IMR-90 (cell line): Measurements from ENCODE around the gene ARHGAP28. TPM values are rescaled to one million over a fixed set of nuclear protein-coding genes. Genes with fewer than 3 reads are reported as not detected.

Experiments used
- ATAC-seq: fragments of 200-7000 bp; cut with Tn5 transposase; 2 replicates; pipeline ENCODE4 v1.9.1; 2020; ENCODE audit warnings: low read depth, mild to moderate bottlenecking, moderate library complexity
- BruUV-seq: library from RNA; stranded (reverse); fragments of 400-500 nt; replicated peaks from 2 replicates; lab custom pipeline; 2021; lab: Mats Ljungman, UMichigan
- CTCF ChIA-PET: fragments of 300-600 bp; formaldehyde crosslinking; extraction: SDS; loops from one replicate; lab custom pipeline; 2021; ENCODE audit warnings: antibody characterized with exemption; lab: Yijun Ruan, JAX
- POLR2A ChIA-PET: fragments of 300-600 bp; sonication (Branson Sonifier 250); formaldehyde crosslinking; loops from one replicate; lab custom pipeline; 2022; ENCODE audit warnings: antibody characterized with exemption; ENCODE audit not compliant: unreplicated experiment; lab: Charles Lee
- DNase-seq: peaks from one replicate; pipeline ENCODE4 v3.0.0; 2013
- H2AFZ ChIP-seq: replicated peaks from 2 replicates; pipeline ENCODE3; 2013; ENCODE audit warnings: low read length, mild to moderate bottlenecking; ENCODE audit not compliant: poor library complexity
- H2AK5ac ChIP-seq: 2 replicates; pipeline ENCODE4 v1.6.1; 2013; ENCODE audit warnings: low read depth, low read length, inconsistent platforms
- H2AK9ac ChIP-seq: replicated peaks from 2 replicates; pipeline ENCODE3; 2013; ENCODE audit warnings: mild to moderate bottlenecking, low read depth, low read length, moderate library complexity; ENCODE audit not compliant: poor library complexity
- H2BK120ac ChIP-seq: 2 replicates; pipeline ENCODE4 v1.6.1; 2013; ENCODE audit warnings: low read depth, low read length, inconsistent platforms
- H2BK15ac ChIP-seq: 3 replicates; pipeline ENCODE4 v1.6.1; 2013; ENCODE audit warnings: low read depth, low read length, inconsistent platforms
- H2BK20ac ChIP-seq: 2 replicates; pipeline ENCODE4 v1.6.1; 2013; ENCODE audit warnings: low read depth, mild to moderate bottlenecking, inconsistent platforms, low read length, moderate library complexity
- H2BK5ac ChIP-seq: 2 replicates; pipeline ENCODE4 v1.6.1; 2013; ENCODE audit warnings: mild to moderate bottlenecking, low read depth, low read length, inconsistent platforms; ENCODE audit not compliant: poor library complexity, severe bottlenecking
- H3K14ac ChIP-seq: replicated peaks from 2 replicates; pipeline ENCODE4 v1.6.1; 2013; ENCODE audit warnings: low read depth, low read length, inconsistent platforms
- H3K18ac ChIP-seq: 2 replicates; pipeline ENCODE4 v1.6.1; 2013; ENCODE audit warnings: low read depth, low read length, control low read depth
- H3K23ac ChIP-seq: 2 replicates; pipeline ENCODE4 v1.6.1; 2013; ENCODE audit warnings: low read depth, low read length, inconsistent platforms
- H3K27ac ChIP-seq: 2 replicates; pipeline ENCODE4 v1.5.1; 2013; ENCODE audit warnings: mild to moderate bottlenecking, control low read depth, low read length; ENCODE audit not compliant: insufficient read depth
- H3K27me3 ChIP-seq: 2 replicates; pipeline ENCODE4 v1.6.1; 2013; ENCODE audit warnings: low read length; ENCODE audit not compliant: control insufficient read depth, insufficient read depth
- H3K36me3 ChIP-seq: 2 replicates; pipeline ENCODE4 v1.6.1; 2013; ENCODE audit warnings: low read length, mixed read lengths; ENCODE audit not compliant: control insufficient read depth, insufficient read depth
- H3K4ac ChIP-seq: 2 replicates; pipeline ENCODE4 v1.6.1; 2013; ENCODE audit warnings: low read depth, low read length, inconsistent platforms
- H3K4me1 ChIP-seq: 2 replicates; pipeline ENCODE4 v1.6.1; 2013; ENCODE audit warnings: low read length, mixed read lengths; ENCODE audit not compliant: control insufficient read depth, insufficient read depth
- H3K4me2 ChIP-seq: 2 replicates; pipeline ENCODE4 v1.6.1; 2013; ENCODE audit warnings: low read depth, mild to moderate bottlenecking, control low read depth, low read length, moderate library complexity
- H3K4me3 ChIP-seq: 2 replicates; pipeline ENCODE4 v1.5.1; 2013; ENCODE audit warnings: low read depth, mild to moderate bottlenecking, control low read depth, low read length, moderate library complexity; ENCODE audit not compliant: insufficient read depth
- H3K56ac ChIP-seq: 2 replicates; pipeline ENCODE4 v1.6.1; 2013; ENCODE audit warnings: low read length, inconsistent platforms; ENCODE audit not compliant: insufficient read depth; ENCODE audit errors: extremely low read depth
- H3K79me1 ChIP-seq, 2 experiments: 2 replicates each; pipeline ENCODE4 v1.6.1; 2013; ENCODE audit warnings: low read length in 2 of 2, inconsistent platforms in 1 of 2, low read depth in 1 of 2
- H3K9ac ChIP-seq: 2 replicates; pipeline ENCODE4 v1.6.1; 2013; ENCODE audit warnings: low read depth, low read length, control low read depth
- H3K9me1 ChIP-seq: 2 replicates; pipeline ENCODE4 v1.6.1; 2013; ENCODE audit warnings: low read length, inconsistent platforms; ENCODE audit not compliant: insufficient read depth
- H3K9me3 ChIP-seq: 2 replicates; pipeline ENCODE4 v1.6.1; 2013; ENCODE audit warnings: low read length; ENCODE audit not compliant: control insufficient read depth, insufficient read depth
- H4K20me1 ChIP-seq: 2 replicates; pipeline ENCODE4 v1.6.1; 2013; ENCODE audit warnings: low read length, inconsistent platforms; ENCODE audit not compliant: insufficient read depth
- H4K5ac ChIP-seq: 2 replicates; pipeline ENCODE4 v1.6.1; 2013; ENCODE audit warnings: mild to moderate bottlenecking, low read depth, low read length, control low read depth
- H4K8ac ChIP-seq, 2 experiments: 2 replicates each; pipeline ENCODE4 v1.6.1; 2013; ENCODE audit warnings: low read depth in 2 of 2, low read length in 2 of 2, control low read depth in 1 of 2, inconsistent platforms in 1 of 2
- H4K91ac ChIP-seq: 2 replicates; pipeline ENCODE4 v1.6.1; 2013; ENCODE audit warnings: low read depth, low read length, inconsistent platforms; ENCODE audit not compliant: insufficient read depth
- BHLHE40 ChIP-seq: fragments of 150-350 bp; IDR thresholded peaks from 2 replicates; pipeline ENCODE4 v1.6.1; 2016; ENCODE audit warnings: mild to moderate bottlenecking, low read depth, low read length
- CEBPB ChIP-seq: IDR thresholded peaks from 2 replicates; pipeline ENCODE4 v1.6.1; 2012; ENCODE audit warnings: low read depth, low read length, improper control_type of control experiment
- CHD1 ChIP-seq: IDR thresholded peaks from 2 replicates; pipeline ENCODE4 v1.6.1; 2012; ENCODE audit warnings: low read depth, low read length, improper control_type of control experiment
- CTCF ChIP-seq: conservative IDR thresholded peaks from 2 replicates; pipeline ENCODE4 v1.5.1; 2012; ENCODE audit warnings: mild to moderate bottlenecking, low read depth, low read length, improper control_type of control experiment
- FOS ChIP-seq: fragments of 150-350 bp; IDR thresholded peaks from 2 replicates; pipeline ENCODE4 v1.6.1; 2016; ENCODE audit warnings: low read depth, low read length
- MAFK ChIP-seq: IDR thresholded peaks from 2 replicates; pipeline ENCODE4 v1.6.1; 2012; ENCODE audit warnings: low read depth, low read length, improper control_type of control experiment
- MAZ ChIP-seq: IDR thresholded peaks from 2 replicates; pipeline ENCODE4 v1.6.1; 2012; ENCODE audit warnings: low read depth, mild to moderate bottlenecking, low read length, improper control_type of control experiment, moderate library complexity, borderline replicate concordance
- MXI1 ChIP-seq: IDR thresholded peaks from 2 replicates; pipeline ENCODE4 v1.6.1; 2012; ENCODE audit warnings: low read depth, mild to moderate bottlenecking, low read length, moderate library complexity, borderline replicate concordance
- NFE2L2 ChIP-seq: fragments of 150-350 bp; IDR thresholded peaks from 2 replicates; pipeline ENCODE4 v1.6.1; 2016; ENCODE audit warnings: low read depth, mild to moderate bottlenecking, low read length
- POLR2A ChIP-seq: IDR thresholded peaks from 2 replicates; pipeline ENCODE4 v1.6.1; 2012; ENCODE audit warnings: mild to moderate bottlenecking, low read depth, low read length
- RAD21 ChIP-seq: IDR thresholded peaks from 2 replicates; pipeline ENCODE4 v1.6.1; 2012; ENCODE audit warnings: low read length, improper control_type of control experiment
- RCOR1 ChIP-seq: IDR thresholded peaks from 2 replicates; pipeline ENCODE4 v1.6.1; 2012; ENCODE audit warnings: mild to moderate bottlenecking, low read length, improper control_type of control experiment; ENCODE audit not compliant: insufficient replicate concordance
- RFX5 ChIP-seq: IDR thresholded peaks from 2 replicates; pipeline ENCODE4 v1.8.0; 2012; ENCODE audit warnings: low read depth, mild to moderate bottlenecking, low read length, moderate library complexity
- SMC3 ChIP-seq: fragments of 150-350 bp; IDR thresholded peaks from 2 replicates; pipeline ENCODE4 v1.6.1; 2016; ENCODE audit warnings: low read depth, mild to moderate bottlenecking, antibody characterized with exemption, low read length, moderate library complexity
- WGBS, 2 experiments: methylation state at CpG; one replicate each; pipeline versions ENCODE4 v1.1.5 to v1.1.7; 2013; ENCODE audit warnings: missing lambda C conversion rate in 2 of 2; ENCODE audit not compliant: insufficient read length in 1 of 2; ENCODE audit errors: extremely low coverage in 2 of 2; 5-methylcytosine and 5-hydroxymethylcytosine counted together
- dilution Hi-C: fragments of 300-500 bp; cut with HindIII; formaldehyde crosslinking; loops from one replicate; pipeline ENCODE4 v1.14.3; 2018; ENCODE audit warnings: low sequenced_read_pairs; ENCODE audit not compliant: unreplicated experiment
- in situ Hi-C: fragments of 300-500 bp; cut with MboI; formaldehyde crosslinking; loops from 3 replicates; pipeline ENCODE4 v1.14.3; 2019; ENCODE audit warnings: low sequenced_read_pairs, inconsistent platforms, mixed read lengths
- intact Hi-C: fragments of 100-400 bp; cut with micrococcal nuclease; formaldehyde crosslinking; loops from 2 replicates; pipeline ENCODE4 v1.10.0; 2022
- polyA plus RNA-seq, 3 experiments: library from polyadenylated mRNA; depleted of rRNA; stranded (reverse); fragments of >200 nt; gene quantifications; 2 replicates each; pipeline ENCODE4 v1.2.3, GENCODE V29; 2012; ENCODE audit warnings: low replicate concordance in 1 of 3
- total RNA-seq: library from RNA; depleted of rRNA; stranded (reverse); fragments of >200 nt; gene quantifications from 2 replicates; pipeline ENCODE4 v1.2.3, GENCODE V29; 2012
- TF ChIP-seq, protein P1 (sequence below): fragments of 150-350 bp; IDR thresholded peaks from 2 replicates; pipeline ENCODE4 v1.6.1; 2016; ENCODE audit warnings: low read depth, mild to moderate bottlenecking, low read length, moderate library complexity, borderline replicate concordance
- TF ChIP-seq, protein P2 (sequence below): fragments of 150-350 bp; IDR thresholded peaks from 2 replicates; pipeline ENCODE4 v1.6.1; 2017; ENCODE audit warnings: mild to moderate bottlenecking, antibody characterized with exemption, low read length, low read depth

Gene ARHGAP28
- total and polyA plus RNA-seq, 2 of the 4 experiments (the other 2 are of a cell fraction): 1.8 to 3.8 TPM

- H3K4me1 ChIP-seq: no peaks in the 10 kb centered on the region
- no peak for DNase-seq
- no peaks in the 10 kb centered on the region for H3K9me3 ChIP-seq
- no TSS peak for BruUV-seq
- H2BK15ac ChIP-seq: no peak overlapping the region
- no peak overlapping the region for H3K23ac ChIP-seq
- ChIA-PET CTCF (no interaction called here), POLR2A (no interaction called here)
- no peak overlapping the region for H3K56ac ChIP-seq
- H3K4ac ChIP-seq: no peak overlapping the region
- in situ Hi-C loops (no loop called here), dilution Hi-C loops (no loop called here), intact Hi-C loops (no loop called here)
- no peak overlapping the region for H2BK120ac ChIP-seq
- H3K79me1 ChIP-seq: no peaks in the 10 kb centered on the region
- no peak overlapping the region for H3K27ac ChIP-seq
- H4K91ac ChIP-seq: no peak overlapping the region
- H4K20me1 ChIP-seq: no peaks in the 10 kb centered on the region
- H3K14ac ChIP-seq: no peak overlapping the region
- H3K4me2 ChIP-seq: no peak overlapping the region
- ATAC-seq: no peak
- no peak overlapping the region for H2AFZ ChIP-seq
- peaks cover 3% of the 10 kb centered on the region; the same call in 1 of the 2 replicates for H3K9me1 ChIP-seq
- H3K4me3 ChIP-seq: no peak overlapping the region
- H2AK5ac ChIP-seq: no peak overlapping the region
- TF ChIP-seq NFE2L2 (no peak), FOS (no peak), RFX5 (no peak), RCOR1 (no peak), CHD1 (no peak), CEBPB (no peak), POLR2A (no peak), BHLHE40 (no peak), SMC3 (no peak), MAZ (no peak), CTCF (no peak), RAD21 (no peak), MAFK (no peak), MXI1 (no peak)
- TF ChIP-seq, protein P1, sequence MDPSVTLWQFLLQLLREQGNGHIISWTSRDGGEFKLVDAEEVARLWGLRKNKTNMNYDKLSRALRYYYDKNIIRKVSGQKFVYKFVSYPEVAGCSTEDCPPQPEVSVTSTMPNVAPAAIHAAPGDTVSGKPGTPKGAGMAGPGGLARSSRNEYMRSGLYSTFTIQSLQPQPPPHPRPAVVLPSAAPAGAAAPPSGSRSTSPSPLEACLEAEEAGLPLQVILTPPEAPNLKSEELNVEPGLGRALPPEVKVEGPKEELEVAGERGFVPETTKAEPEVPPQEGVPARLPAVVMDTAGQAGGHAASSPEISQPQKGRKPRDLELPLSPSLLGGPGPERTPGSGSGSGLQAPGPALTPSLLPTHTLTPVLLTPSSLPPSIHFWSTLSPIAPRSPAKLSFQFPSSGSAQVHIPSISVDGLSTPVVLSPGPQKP: no peak
- TF ChIP-seq, protein P2, sequence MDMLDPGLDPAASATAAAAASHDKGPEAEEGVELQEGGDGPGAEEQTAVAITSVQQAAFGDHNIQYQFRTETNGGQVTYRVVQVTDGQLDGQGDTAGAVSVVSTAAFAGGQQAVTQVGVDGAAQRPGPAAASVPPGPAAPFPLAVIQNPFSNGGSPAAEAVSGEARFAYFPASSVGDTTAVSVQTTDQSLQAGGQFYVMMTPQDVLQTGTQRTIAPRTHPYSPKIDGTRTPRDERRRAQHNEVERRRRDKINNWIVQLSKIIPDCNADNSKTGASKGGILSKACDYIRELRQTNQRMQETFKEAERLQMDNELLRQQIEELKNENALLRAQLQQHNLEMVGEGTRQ: no peak
- no peak overlapping the region for H2AK9ac ChIP-seq
- H2BK5ac ChIP-seq: no peak overlapping the region
- peaks cover 15% of the 10 kb centered on the region for H3K36me3 ChIP-seq
- WGBS, 2 experiments: 100% methylated on average over 1 of the region's 4 CpGs; no CpG with 5 or more reads in 1 of the 2 experiments
- no peak overlapping the region for H3K18ac ChIP-seq
- no peaks in the 10 kb centered on the region for H3K27me3 ChIP-seq
- no peak overlapping the region for H2BK20ac ChIP-seq
- H4K8ac ChIP-seq: no peak overlapping the region
- no peak overlapping the region for H3K9ac ChIP-seq
- H4K5ac ChIP-seq: no peak overlapping the region
Measured at GRCh38 chr18:6954501-6954900, 225.0 kb downstream of the ARHGAP28 start.
